Dendritic cell treated with granulocyte-macrophage colony-stimulating factor and Interleukin-4, amounts not matched to agents 40 ng/mL and 50 ng/mL, for 4 days (primary cell): ENCODE data around the gene HADH.

Experiments
- H3K27ac Mint-ChIP-seq: one replicate; pipeline ENCODE4 v1.8.0; 2022; ENCODE audit warnings: mild to moderate bottlenecking, mixed read lengths
- H3K27me3 Mint-ChIP-seq: one replicate; pipeline ENCODE4 v1.8.0; 2022; ENCODE audit warnings: mild to moderate bottlenecking, mixed read lengths
- H3K36me3 Mint-ChIP-seq: one replicate; pipeline ENCODE4 v1.8.0; 2022; ENCODE audit warnings: low read depth, mixed read lengths
- H3K4me1 Mint-ChIP-seq: one replicate; pipeline ENCODE4 v1.8.0; 2022; ENCODE audit warnings: low read depth, mixed read lengths
- H3K4me3 Mint-ChIP-seq: one replicate; pipeline ENCODE4 v1.8.0; 2022; ENCODE audit warnings: mild to moderate bottlenecking, moderate library complexity, mixed read lengths
- H3K9me3 Mint-ChIP-seq: one replicate; pipeline ENCODE4 v1.8.0; 2022; ENCODE audit warnings: mixed read lengths
- intact Hi-C: fragments of 100-400 bp; cut with micrococcal nuclease; formaldehyde crosslinking; loops from one replicate; pipeline ENCODE4 v1.15.0; 2022

HADH gene

DNA sequence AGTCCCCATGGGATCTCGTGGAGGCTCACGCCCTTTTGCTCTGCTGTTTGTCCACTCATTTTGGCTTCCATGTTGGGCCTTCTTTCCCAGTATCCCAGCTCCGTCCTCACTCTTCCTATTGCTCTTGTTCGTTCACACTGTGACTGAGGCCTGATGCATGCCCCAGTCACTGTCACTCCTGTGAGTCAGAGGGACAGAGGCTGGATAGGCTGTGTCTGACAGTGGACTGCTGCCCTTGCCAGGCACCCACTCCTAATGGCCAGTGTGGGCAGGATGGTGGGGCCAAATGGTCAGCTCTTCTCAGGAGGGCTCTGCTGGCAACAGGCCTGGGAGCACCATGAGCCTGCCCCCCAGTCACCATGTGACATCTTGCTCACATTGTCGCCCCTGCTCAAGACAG is 40.0 kb downstream of the HADH start:
- Mint-ChIP-seq H3K4me1 (peaks cover 6% of the 10 kb centered on the region), H3K4me3 (no peak overlapping the region), H3K27me3 (no peaks in the 10 kb centered on the region), H3K27ac (no peak overlapping the region), H3K9me3 (no peaks in the 10 kb centered on the region), H3K36me3 (peaks cover 58% of the 10 kb centered on the region)
- intact Hi-C loops = no loop called here

DNA sequence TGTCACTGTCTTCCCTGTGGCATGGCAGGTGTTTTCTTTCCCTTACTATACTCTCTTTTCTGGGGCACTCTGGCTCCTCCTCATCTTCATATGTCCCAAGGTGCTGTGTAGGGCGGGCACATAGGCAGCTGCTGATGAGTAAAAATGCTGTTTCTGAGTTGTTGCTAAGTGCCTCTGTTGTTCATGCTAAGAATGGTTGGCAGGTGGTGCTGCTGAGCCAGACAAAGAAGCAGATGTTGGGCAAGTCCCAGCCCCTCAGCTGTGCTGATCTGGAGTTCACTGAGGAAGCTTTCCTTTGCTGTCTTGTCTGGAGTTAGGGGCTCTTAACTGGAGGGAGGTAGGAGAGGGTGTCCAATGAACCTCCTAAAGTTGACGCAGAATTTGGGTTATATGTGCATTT is 40.6 kb downstream of the HADH start:
- no peak overlapping the region for H3K27ac Mint-ChIP-seq
- no peaks in the 10 kb centered on the region for H3K9me3 Mint-ChIP-seq

DNA sequence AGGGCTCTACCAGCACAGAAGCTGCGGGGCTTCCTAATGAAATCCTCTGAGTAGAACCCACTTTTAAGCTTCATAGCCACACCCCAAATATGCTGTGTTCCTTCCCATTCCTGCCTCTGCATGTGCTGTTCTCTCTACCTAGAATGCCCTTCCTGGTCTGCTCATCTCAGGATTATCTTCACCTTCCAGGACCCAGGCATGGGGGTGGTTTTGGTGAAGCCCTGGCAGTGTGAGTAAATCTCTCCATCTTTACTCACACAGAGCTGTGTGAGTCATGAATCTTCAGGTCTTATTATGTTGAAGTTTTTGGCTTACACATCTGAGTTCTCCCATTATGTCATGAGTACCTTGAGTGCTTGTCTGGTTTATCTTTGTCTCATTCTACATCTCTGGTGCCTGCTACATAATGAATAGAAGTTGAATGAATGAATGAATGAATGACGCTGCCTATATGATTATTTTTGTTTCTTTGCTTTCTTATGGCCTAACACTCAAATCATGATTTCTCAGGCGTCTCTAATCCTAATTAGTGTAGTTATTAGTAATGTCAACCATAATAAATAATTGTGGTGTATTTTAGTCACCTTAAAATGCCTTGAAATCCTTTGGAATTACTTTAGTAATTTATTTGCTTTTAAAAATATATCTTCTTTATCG is 41.9 kb downstream of the HADH start:
- peaks cover 63% of the 10 kb centered on the region for H3K36me3 Mint-ChIP-seq
- H3K9me3 Mint-ChIP-seq = no peaks in the 10 kb centered on the region
- no peak overlapping the region for H3K4me3 Mint-ChIP-seq
- no peak overlapping the region for H3K27ac Mint-ChIP-seq
- intact Hi-C loops = no loop called here
- H3K4me1 Mint-ChIP-seq = peaks cover 6% of the 10 kb centered on the region
- H3K27me3 Mint-ChIP-seq = no peaks in the 10 kb centered on the region

More for the DNA sequence above, 40.6 kb downstream of the HADH start:
- Mint-ChIP-seq H3K4me1 (peaks cover 6% of the 10 kb centered on the region), H3K27me3 (no peaks in the 10 kb centered on the region), H3K36me3 (peaks cover 60% of the 10 kb centered on the region), H3K4me3 (no peak overlapping the region)
- intact Hi-C loops = no loop called here

DNA sequence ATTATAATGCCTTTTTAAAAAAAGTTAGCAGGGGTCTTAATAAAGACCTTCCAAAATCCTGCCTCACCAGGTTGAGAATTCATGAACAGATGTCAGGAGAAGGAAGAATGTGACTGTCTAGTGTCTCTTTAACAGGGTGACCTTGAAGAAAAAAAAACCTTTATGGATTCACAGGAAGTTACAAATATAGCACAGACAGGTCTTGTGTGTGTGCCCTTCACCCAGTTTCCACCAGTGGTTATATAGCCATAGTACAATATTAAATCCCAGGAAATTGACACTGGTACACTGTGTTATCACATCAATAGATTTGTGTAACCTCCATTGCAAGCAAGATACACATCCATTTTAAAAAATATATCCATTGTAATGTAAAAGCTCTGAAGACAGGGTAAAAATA is 43.7 kb downstream of the HADH start:
- Mint-ChIP-seq H3K4me1 (peaks cover 6% of the 10 kb centered on the region), H3K9me3 (no peaks in the 10 kb centered on the region), H3K36me3 (peaks cover 46% of the 10 kb centered on the region), H3K27me3 (no peaks in the 10 kb centered on the region), H3K27ac (no peak overlapping the region), H3K4me3 (no peak overlapping the region)
- intact Hi-C loops = no loop called here

DNA sequence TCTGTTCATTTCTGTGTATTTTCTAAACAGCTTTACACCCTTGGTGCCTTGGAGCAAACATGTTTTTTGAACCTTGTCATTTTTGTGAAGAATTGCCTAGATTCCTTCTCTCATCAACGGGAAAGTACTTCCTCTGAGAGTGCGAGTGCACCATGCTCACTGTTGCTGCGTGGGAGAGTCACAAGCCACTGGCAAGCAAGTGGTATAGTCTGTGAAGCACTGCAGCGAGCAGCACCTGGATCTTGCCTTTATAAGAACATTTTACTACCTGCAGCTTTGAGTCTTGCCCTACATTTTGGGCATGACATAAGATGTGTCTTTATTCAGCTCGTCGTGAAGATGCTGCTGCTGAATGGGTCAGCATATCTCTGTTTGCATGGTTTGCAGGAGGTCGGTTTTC is 44.9 kb downstream of the HADH start:
- H3K27ac Mint-ChIP-seq = no peak overlapping the region
- intact Hi-C loops = no loop called here
- H3K36me3 Mint-ChIP-seq = peaks cover 34% of the 10 kb centered on the region

DNA sequence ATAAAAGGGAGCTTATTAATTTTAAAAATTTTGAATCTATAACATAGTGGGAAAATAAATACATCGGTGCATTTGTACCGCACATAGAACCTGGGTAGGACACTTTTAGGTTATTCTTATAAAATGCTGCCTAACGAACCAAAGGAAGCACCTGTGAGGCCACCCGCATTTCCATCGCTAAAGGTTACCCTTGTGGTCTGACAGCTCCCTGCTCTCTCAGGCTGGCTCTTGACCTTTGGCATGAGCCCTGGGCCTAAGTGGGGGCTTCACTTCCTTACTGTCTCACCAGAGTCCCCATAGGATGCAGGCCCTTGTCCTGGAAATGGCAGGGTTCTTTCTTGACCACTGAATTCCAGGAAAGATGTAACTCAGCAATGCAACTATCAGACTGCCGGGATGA is 46.0 kb downstream of the HADH start:
- Mint-ChIP-seq H3K4me1 (no peaks in the 10 kb centered on the region), H3K36me3 (peaks cover 25% of the 10 kb centered on the region), H3K4me3 (no peak overlapping the region), H3K27me3 (no peaks in the 10 kb centered on the region), H3K9me3 (no peaks in the 10 kb centered on the region), H3K27ac (no peak overlapping the region)
- intact Hi-C loops = no loop called here

More for the DNA sequence above, 44.9 kb downstream of the HADH start:
- Mint-ChIP-seq H3K4me3 (no peak overlapping the region), H3K4me1 (no peaks in the 10 kb centered on the region), H3K9me3 (no peaks in the 10 kb centered on the region), H3K27me3 (no peaks in the 10 kb centered on the region)

DNA sequence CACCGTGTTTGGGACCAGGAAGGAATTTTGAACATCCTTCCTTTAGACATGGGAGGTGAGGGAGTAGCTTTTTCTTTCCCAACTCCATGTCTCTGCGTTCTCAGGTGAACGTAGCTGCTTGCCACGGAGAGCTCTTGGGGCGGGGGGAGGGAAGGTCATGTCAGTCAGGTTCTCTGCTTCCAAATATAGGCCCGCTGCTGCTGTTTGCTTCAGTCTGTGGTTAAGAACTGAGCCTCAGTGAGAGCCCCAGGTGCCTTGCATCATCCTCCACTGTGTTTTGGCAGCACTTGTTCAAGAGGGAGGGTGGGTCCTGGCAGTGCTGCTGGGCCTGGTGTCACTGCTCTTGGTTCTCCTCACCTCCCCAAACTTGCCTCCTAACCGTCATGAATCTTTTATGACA is 46.5 kb downstream of the HADH start:
- H3K27me3 Mint-ChIP-seq = no peaks in the 10 kb centered on the region
- H3K9me3 Mint-ChIP-seq = no peaks in the 10 kb centered on the region
- peaks cover 25% of the 10 kb centered on the region for H3K36me3 Mint-ChIP-seq
- H3K4me3 Mint-ChIP-seq = no peak overlapping the region
- H3K27ac Mint-ChIP-seq = no peak overlapping the region
- H3K4me1 Mint-ChIP-seq = no peaks in the 10 kb centered on the region
- intact Hi-C loops = no loop called here

DNA sequence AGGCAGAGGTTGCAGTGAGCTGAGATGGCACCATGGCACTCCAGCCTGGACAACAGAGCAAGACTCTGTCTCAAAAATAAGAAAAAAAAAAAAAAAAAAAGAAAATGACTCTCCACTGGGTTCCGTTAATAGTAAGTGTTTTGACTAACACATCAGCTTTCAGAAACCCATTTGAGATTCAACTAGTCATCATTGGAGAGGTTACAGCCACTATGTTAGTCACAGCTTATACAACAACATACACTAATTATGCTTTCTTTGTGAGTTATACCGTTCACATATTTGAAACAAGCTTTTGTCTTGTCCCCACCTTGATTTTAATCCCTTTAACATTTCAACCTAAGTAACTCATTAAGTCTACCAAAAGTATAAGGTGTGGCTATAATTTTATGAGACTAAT is 48.2 kb downstream of the HADH start:
- H3K4me1 Mint-ChIP-seq = no peaks in the 10 kb centered on the region
- H3K9me3 Mint-ChIP-seq = no peaks in the 10 kb centered on the region
- H3K4me3 Mint-ChIP-seq = no peak overlapping the region
- no peaks in the 10 kb centered on the region for H3K27me3 Mint-ChIP-seq
- intact Hi-C loops = no loop called here
- H3K36me3 Mint-ChIP-seq = peaks cover 25% of the 10 kb centered on the region
- H3K27ac Mint-ChIP-seq = no peak overlapping the region

DNA sequence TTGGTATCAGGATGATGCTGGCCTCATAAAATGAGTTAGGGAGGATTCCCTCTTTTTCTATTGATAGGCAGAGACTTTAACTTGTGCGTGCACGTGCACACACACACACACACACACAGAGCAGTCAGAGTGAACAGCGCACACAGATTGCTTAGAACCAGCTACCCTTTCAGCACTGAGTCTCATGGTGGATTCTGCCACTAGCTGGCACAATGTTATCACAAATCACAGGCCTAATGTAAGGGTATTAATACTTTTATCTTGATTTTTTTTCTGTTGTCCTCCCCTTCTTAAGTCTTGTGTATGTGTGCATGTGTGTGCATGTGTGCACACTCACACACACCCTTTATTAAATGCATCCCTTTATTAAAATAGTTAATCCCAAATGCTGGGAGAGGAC is 53.2 kb downstream of the HADH start:
- Mint-ChIP-seq H3K27ac (no peak overlapping the region), H3K4me1 (no peaks in the 10 kb centered on the region), H3K36me3 (no peaks in the 10 kb centered on the region), H3K27me3 (no peaks in the 10 kb centered on the region), H3K9me3 (no peaks in the 10 kb centered on the region), H3K4me3 (no peak overlapping the region)
- intact Hi-C loops = no loop called here

DNA sequence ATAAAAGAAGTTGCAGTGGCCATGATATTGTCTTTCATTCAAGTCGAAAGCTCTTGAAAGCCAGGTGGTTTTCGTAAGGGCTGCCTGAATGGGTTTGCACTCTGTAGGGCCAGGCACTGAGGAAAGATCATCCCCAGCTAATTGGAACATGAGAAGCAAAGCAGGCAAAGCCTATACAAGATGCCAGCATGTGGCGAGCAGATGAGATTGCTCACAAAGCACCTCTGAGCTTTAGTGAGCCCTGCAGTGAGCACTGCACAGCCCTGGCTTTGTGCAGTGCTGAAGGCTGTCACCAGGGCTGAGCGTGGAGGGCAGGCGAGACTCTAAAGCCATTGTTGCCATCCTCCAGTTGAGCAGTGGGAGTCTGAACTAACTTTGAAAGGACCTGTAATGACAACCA is 53.8 kb downstream of the HADH start:
- intact Hi-C loops = no loop called here
- H3K27me3 Mint-ChIP-seq = no peaks in the 10 kb centered on the region
- H3K27ac Mint-ChIP-seq = no peak overlapping the region
- no peaks in the 10 kb centered on the region for H3K9me3 Mint-ChIP-seq
- no peak overlapping the region for H3K4me3 Mint-ChIP-seq
- no peaks in the 10 kb centered on the region for H3K36me3 Mint-ChIP-seq
- no peaks in the 10 kb centered on the region for H3K4me1 Mint-ChIP-seq

DNA sequence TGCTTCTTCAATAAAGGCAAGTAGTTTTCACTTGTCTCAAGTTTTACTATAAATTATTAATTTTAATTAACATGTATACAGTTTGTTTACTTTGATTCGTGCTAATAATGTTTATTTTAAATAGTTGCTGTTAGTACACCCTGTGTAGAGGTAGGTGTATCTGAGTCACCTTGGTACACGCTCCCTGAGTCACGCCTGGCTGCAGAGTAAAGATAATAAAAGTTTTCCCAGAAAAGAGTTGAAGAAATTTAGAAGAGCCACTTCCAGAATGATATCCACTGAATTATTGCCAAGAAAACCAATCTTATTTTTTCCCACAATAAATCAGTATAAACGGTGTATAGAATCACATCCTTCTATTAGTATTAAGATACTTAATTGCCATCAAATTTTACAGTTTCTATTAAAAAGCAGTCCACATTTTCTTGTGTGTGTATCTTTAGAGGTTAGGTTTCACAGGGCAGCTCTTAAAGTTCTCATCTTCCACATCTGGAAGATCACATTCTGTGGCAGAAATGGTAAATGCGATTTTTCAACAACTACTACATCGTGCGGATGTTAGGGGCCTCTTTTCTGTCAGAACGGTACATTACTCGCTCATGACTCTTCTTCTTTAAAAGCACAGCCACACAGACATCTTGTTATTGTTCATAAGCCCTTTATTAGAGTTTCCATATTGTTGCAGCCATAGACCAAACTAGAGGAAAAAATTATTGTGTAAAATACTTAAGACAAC is 55.4 kb downstream of the HADH start:
- no peak overlapping the region for H3K4me3 Mint-ChIP-seq

DNA sequence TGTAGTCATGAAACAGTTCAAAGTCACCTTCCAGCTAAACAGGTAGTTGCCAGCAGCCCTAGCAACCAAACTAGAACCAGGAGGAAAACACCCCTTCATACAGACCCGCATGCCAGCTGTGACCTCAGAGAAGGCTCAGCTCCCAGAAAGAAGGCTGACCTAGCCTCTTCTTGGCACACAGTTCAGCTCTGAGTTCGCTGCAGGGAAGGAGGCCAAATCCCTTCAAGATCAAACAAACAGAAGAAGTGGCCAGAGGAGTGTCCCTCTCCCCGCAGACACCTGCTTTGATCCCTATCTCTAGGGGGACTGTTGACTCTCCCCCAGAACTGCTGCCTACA is 56.0 kb downstream of the HADH start:
- H3K4me1 Mint-ChIP-seq = no peaks in the 10 kb centered on the region
- H3K9me3 Mint-ChIP-seq = no peaks in the 10 kb centered on the region
- no peak overlapping the region for H3K27ac Mint-ChIP-seq
- H3K4me3 Mint-ChIP-seq = no peak overlapping the region
- no peaks in the 10 kb centered on the region for H3K27me3 Mint-ChIP-seq
- intact Hi-C loops = no loop called here
- no peaks in the 10 kb centered on the region for H3K36me3 Mint-ChIP-seq

More for the DNA sequence above, 55.4 kb downstream of the HADH start:
- H3K27ac Mint-ChIP-seq = no peak overlapping the region
- H3K4me1 Mint-ChIP-seq = no peaks in the 10 kb centered on the region
- H3K27me3 Mint-ChIP-seq = no peaks in the 10 kb centered on the region
- intact Hi-C loops = no loop called here
- H3K9me3 Mint-ChIP-seq = no peaks in the 10 kb centered on the region
- H3K36me3 Mint-ChIP-seq = no peaks in the 10 kb centered on the region

DNA sequence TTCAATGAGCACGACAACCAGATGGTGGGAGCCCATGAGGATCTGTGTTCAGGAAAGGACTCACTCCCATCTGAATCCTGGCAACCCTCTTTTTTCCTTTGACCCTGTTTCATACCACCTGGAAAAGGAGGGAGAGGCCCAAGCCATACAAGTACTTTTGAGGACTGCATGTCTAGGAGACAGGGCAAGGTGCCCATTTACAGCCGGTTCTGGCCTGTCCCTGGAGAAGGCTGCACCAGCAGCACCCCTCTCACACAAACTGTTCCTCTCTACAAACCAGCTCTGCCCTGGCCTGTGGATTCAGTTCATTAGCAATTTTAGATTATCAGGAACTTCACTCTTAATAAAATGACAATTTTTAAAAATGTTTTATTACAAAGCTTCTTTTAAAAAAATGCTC is 57.5 kb downstream of the HADH start:
- H3K4me1 Mint-ChIP-seq = no peaks in the 10 kb centered on the region
- H3K9me3 Mint-ChIP-seq = no peaks in the 10 kb centered on the region
- H3K36me3 Mint-ChIP-seq = no peaks in the 10 kb centered on the region
- intact Hi-C loops = no loop called here
- H3K27me3 Mint-ChIP-seq = no peaks in the 10 kb centered on the region
- H3K27ac Mint-ChIP-seq = no peak overlapping the region
- H3K4me3 Mint-ChIP-seq = no peak overlapping the region

DNA sequence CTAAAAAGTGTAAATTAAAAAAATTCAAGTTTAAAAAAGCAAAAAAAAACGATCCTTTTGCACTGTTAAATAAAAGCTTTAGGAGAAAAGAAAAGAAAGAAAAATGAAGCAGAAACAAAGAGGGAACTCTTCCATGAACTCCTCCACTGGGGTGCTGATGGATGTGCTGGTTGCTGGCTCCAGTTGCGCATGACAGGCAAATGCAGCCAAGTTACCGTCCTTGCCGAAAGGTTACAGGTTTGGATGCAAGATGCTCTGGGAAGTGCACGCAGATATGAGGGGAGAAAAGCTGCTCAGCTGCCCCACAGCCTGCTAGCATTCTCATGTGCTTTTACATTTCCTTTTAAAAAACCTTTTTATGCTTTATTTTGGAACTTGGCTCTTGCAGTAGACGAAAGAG is 58.5 kb downstream of the HADH start:
- no peaks in the 10 kb centered on the region for H3K9me3 Mint-ChIP-seq
- H3K4me3 Mint-ChIP-seq = no peak overlapping the region
- no peaks in the 10 kb centered on the region for H3K27me3 Mint-ChIP-seq
- H3K4me1 Mint-ChIP-seq = no peaks in the 10 kb centered on the region
- H3K27ac Mint-ChIP-seq = no peak overlapping the region
- intact Hi-C loops = no loop called here
- no peaks in the 10 kb centered on the region for H3K36me3 Mint-ChIP-seq

DNA sequence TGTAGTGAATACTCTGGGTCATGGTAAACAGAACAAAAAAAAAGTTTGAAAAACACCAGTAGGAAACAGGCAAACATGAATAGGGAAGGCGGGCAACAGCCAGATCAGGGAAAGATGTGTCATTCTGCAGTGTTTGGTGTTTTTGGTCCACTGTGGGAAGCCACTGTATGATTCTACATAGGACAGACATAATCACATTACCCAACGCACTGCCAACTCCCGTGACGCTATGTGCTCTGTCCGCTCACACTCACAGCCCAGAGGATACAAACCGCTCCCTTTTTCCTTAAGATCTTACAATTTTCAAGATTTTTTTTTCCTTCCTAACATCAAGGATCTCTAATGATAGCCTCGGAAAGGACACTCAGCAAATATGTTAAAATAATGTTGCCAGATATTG is 59.3 kb downstream of the HADH start:
- Mint-ChIP-seq H3K27ac (no peak overlapping the region), H3K9me3 (no peaks in the 10 kb centered on the region), H3K4me3 (no peak overlapping the region), H3K27me3 (peaks cover 1% of the 10 kb centered on the region), H3K36me3 (no peaks in the 10 kb centered on the region), H3K4me1 (no peaks in the 10 kb centered on the region)
- intact Hi-C loops = no loop called here
